ENCODE data around the gene ZNF74.
"Not testable (repeated sequence)": the region's sequence is repeated elsewhere in the genome, so short reads cannot be mapped to it uniquely, and the experiment has no call there.

ZNF74 gene

DNA sequence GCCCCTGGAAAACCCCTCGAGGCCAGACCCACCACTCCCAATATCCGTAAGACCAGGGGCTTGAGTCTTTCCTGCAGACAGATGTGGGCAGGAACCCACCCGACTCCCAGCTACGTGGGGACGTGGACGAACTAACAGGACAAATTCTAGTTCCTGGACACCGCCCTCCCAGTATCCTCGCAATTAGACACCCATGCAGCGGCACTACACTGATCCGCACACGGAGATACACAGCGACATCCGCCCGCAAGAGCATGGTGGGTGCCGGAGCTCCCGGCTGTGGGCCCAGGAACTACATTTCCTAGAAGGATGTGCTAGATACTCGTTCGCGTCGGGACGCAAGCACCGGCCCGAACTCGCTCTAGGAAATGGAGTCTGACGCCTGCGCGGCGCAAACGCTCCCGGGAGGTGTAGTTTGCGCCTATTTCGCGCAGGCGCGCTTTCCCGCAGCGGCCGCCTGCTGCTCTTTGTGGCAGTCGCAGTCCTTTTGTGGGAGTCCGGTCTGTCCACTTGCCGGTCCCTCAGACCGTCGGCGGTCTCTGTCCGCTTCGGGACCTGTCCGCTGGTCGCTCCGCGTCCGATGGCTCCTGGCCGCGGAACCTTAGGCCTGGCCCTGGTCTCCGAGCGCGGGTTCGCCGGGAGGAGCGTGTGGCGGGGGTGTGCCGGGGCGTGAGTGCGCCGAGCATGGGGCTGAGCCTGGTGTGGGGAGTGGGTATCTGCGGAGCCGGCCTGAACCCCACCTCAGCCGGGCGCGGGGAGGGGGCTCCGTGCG is at the start of gene ZNF74:
Gene ZNF74, plus strand, starts transcription at position 447 of the 772 bp plus-strand sequence. CDS start 478 bp downstream, outside the sequence.
- Histone ChIP-seq H3K27me3 (no peaks in the 10 kb centered on the region), H3K36me3 (peaks cover 0 to 5% (median 0%) of the 10 kb centered on the region in 11 experiments; a peak in 2 of 22 replicates), H3K9me3 (replicated peaks in 1 of 11) (peaks cover 4 to 7% (median 6%) of the 10 kb centered on the region in 11 experiments; a peak in 17 of 22 replicates), H3K4me3 (peak within 1 kb of the TSS; percentile 73 to 90 (median 80)), H4K20me1 (peaks cover 0 to 33% (median 16%) of the 10 kb centered on the region in 11 experiments; a peak in 8 of 22 replicates), H3K4me1 (peaks cover 32 to 48% (median 40%) of the 10 kb centered on the region in 10 experiments), H3K27ac (peak within 1 kb of the TSS; percentile 62 to 92 (median 81)), H3K4me2 (peak within 1 kb of the TSS; percentile 88 to 98 (median 91)), H3K9ac (peak within 1 kb of the TSS; percentile 81 to 93 (median 87))
- no peak for TF ChIP-seq Cebpa-rat (IDR thresholded peaks at IDR 0.05)

- not testable (repeated sequence) for H3K4me3 ChIP-seq; H3K27ac ChIP-seq; H4K20me1 ChIP-seq; H3K4me2 ChIP-seq; H3K27me3 ChIP-seq; H3K9me3 ChIP-seq (replicated peaks in 1 of 11); H3K4me1 ChIP-seq; H3K9ac ChIP-seq; H3K36me3 ChIP-seq
These were observed 47.4 kb upstream of the ZNF74 start for GRCh38 chr22:20346553-20346952.

DNA sequence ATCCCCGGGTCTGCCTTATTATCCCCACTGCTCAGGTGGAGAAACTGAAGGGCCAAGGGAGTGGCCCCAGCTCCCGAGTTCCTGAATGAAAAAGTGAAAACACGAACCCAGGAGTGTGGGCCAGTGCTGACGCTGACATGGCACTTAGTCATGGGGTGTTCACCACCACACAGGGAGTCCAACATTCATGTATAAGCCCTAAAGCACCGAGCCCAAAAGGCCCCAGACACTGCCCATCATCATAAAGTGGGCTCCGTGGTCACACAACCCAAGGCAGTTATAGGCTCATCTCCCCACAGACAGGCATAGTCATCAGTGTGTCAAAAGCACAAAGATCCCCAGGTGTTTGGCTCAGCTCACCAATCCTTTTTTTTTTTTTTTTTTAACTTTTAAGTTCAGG is 41.4 kb upstream of the ZNF74 start:
- H3K36me3 ChIP-seq, H3K4me3 ChIP-seq, H3K27ac ChIP-seq, H3K4me1 ChIP-seq, H4K20me1 ChIP-seq, H3K9ac ChIP-seq, H3K27me3 ChIP-seq: not testable (repeated sequence)
- peaks cover 0 to 36% (median 34%) of the 10 kb centered on the region in 11 experiments; a peak in 19 of 22 replicates for H3K9me3 ChIP-seq (replicated peaks in 1 of 11)
- H3K4me2 ChIP-seq, result peak overlapping the region in 10 of 11 experiments; percentile 10 to 45 (median 39); a peak in 9 of 22 replicates

DNA sequence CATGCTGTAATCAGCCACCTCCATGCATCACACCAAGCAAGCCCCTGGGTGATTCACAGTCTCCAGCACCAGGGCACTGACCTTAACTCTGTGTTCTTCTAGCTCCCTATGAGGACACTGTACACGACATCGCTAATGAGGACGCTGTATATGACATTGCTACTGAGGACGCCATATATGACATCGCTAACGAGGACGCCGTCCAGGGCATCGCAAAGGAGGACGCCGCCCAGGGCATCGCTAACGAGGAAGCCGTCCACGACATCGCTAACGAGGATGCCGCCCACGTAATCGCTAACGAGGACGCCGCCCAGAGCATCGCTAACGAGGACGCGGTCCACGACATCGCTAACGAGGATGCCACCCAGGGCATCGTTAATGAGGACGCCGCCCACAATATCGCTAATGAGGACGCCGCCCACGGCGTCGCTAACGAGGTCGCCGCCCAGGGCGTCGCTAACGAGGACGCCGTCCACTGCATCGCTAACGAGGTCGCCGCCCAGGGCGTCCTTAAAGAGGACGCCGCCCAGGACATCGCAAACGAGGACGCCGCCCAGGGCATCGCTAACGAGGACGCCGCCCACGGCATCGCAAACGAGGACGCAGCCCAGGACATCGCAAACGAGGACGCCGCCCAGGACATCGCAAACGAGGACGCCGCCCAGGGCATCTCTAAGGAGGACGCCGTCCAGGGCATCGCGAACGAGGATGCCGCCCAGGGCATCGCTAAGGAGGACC is 39.5 kb upstream of the ZNF74 start:
- Histone ChIP-seq H3K4me2 (no peak overlapping the region), H3K9me3 (replicated peaks in 1 of 11) (peaks cover 0 to 53% (median 50%) of the 10 kb centered on the region in 11 experiments; a peak in 19 of 22 replicates), H3K36me3 (no peaks in the 10 kb centered on the region; a peak in 1 of 22 replicates), H3K27ac (no peak overlapping the region), H3K4me1 (peaks cover 0 to 6% (median 4%) of the 10 kb centered on the region in 10 experiments; a peak in 13 of 20 replicates), H3K4me3 (no peak overlapping the region), H4K20me1 (no peaks in the 10 kb centered on the region), H3K27me3 (no peaks in the 10 kb centered on the region), H3K9ac (no peak overlapping the region)
- no peak for TF ChIP-seq Cebpa-rat (IDR thresholded peaks at IDR 0.05)

DNA sequence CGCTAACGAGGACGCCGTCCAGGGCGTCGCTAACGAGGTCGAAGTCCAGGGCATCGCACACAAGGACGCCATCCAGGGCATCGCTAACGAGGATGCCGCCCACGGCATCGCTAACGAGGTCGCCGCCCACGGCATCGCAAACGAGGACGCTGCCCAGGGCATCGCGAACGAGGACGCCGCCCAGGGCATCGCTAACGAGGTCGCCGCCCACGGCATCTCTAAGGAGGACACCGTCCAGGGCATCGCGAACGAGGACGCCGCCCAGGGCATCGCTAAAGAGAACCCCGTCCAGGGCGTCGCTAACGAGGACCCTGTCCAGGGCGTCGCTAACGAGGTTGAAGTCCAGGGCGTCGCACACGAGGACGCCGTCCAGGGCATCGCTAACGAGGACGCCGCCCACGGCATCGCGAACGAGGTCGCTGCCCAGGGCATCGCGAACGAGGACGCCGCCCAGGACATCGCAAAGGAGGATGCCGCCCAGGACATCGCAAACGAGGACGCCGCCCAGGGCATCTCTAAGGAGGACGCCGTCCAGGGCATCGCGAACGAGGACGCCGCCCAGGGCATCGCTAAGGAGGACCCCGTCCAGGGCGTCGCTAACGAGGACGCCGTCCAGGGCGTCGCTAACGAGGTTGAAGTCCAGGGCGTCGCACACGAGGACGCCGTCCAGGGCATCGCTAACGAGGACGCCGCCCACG is 37.9 kb upstream of the ZNF74 start:
- not testable (repeated sequence) for H3K4me3 ChIP-seq, H3K4me1 ChIP-seq, H3K9ac ChIP-seq

GRCh38 chr22:20356906-20357305 is 37.0 kb upstream of the ZNF74 start:
- not testable (repeated sequence) for H3K27ac ChIP-seq, H3K27me3 ChIP-seq, H3K4me3 ChIP-seq, H3K9ac ChIP-seq, H3K4me1 ChIP-seq, H3K4me2 ChIP-seq, H4K20me1 ChIP-seq, H3K36me3 ChIP-seq
- peaks cover 0 to 74% (median 65%) of the 10 kb centered on the region in 11 experiments; a peak in 19 of 22 replicates for H3K9me3 ChIP-seq (replicated peaks in 1 of 11)

More for the DNA sequence above, 37.9 kb upstream of the ZNF74 start:
- H4K20me1 ChIP-seq, H3K27me3 ChIP-seq, H3K4me2 ChIP-seq, H3K27ac ChIP-seq, H3K36me3 ChIP-seq: not testable (repeated sequence)
- peaks cover 0 to 67% (median 61%) of the 10 kb centered on the region in 11 experiments; a peak in 19 of 22 replicates for H3K9me3 ChIP-seq (replicated peaks in 1 of 11)

DNA sequence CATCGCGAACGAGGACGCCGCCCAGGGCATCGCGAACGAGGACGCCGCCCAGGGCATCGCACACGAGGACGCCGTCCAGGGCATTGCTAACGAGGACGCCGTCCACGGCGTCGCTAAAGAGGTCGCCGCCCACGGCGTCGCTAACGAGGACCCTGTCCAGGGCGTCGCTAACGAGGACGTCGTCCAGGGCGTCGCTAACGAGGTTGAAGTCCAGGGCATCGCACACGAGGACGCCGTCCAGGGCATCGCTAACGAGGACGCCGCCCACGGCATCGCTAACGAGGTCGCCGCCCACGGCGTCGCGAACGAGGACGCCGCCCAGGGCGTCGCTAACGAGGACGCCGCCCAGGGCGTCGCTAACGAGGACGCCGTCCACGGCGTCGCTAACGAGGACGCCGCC is 36.0 kb upstream of the ZNF74 start:
- H3K36me3 ChIP-seq, result not testable (repeated sequence)

DNA sequence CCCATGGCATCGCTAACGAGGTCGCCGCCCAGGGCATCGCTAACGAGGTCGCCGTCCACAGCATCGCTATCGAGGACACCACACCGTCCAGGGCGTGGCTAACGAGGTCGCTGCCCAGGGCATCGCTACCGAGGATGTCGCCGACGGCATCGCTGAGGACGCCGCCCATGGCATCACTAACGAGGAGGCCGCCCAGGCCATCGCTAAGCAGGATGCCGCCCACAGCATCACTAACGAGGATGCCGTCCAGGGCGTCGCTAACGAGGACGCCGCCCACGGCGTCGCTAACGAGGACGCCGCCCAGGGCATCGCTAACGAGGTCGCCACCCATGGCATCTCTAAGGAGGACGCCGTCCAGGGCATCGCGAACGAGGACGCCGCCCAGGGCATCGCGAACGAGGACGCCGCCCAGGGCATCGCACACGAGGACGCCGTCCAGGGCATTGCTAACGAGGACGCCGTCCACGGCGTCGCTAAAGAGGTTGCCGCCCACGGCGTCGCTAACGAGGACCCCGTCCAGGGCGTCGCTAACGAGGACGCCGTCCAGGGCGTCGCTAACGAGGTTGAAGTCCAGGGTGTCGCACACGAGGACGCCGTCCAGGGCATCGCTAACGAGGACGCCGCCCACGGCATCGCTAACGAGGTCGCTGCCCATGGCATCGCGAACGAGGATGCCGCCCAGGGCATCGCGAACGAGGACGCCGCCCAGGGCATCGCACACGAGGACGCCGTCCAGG is 35.3 kb upstream of the ZNF74 start:
- H4K20me1 ChIP-seq, H3K4me2 ChIP-seq, H3K36me3 ChIP-seq, H3K27me3 ChIP-seq, H3K9ac ChIP-seq, H3K27ac ChIP-seq, H3K4me3 ChIP-seq: not testable (repeated sequence)
- peaks cover 0 to 74% (median 65%) of the 10 kb centered on the region in 11 experiments; a peak in 19 of 22 replicates for H3K9me3 ChIP-seq (replicated peaks in 1 of 11)
- H3K4me1 ChIP-seq, result peaks cover 12 to 14% (median 13%) of the 10 kb centered on the region in 10 experiments

More for the DNA sequence above, 36.0 kb upstream of the ZNF74 start:
- H3K4me1 ChIP-seq, H4K20me1 ChIP-seq, H3K4me3 ChIP-seq, H3K4me2 ChIP-seq, H3K27me3 ChIP-seq, H3K9ac ChIP-seq, H3K27ac ChIP-seq: not testable (repeated sequence)
- H3K9me3 ChIP-seq (replicated peaks in 1 of 11), result peaks cover 0 to 74% (median 65%) of the 10 kb centered on the region in 11 experiments; a peak in 19 of 22 replicates

DNA sequence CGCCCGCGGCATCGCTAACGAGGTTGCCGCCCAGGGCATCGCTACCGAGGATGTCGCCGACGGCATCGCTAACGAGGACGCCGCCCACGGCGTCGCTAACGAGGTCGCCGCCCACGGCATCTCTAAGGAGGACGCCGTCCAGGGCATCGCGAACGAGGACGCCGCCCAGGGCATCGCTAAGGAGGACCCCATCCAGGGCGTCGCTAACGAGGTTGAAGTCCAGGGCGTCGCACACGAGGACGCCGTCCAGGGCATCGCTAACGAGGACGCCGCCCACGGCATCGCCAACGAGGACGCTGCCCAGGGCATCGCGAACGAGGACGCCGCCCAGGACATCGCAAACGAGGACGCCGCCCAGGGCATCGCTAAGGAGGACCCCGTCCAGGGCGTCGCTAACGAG is 33.7 kb upstream of the ZNF74 start:
- peaks cover 0 to 61% (median 54%) of the 10 kb centered on the region in 11 experiments; a peak in 19 of 22 replicates for H3K9me3 ChIP-seq (replicated peaks in 1 of 11)
- H3K27me3 ChIP-seq, H4K20me1 ChIP-seq, H3K36me3 ChIP-seq, H3K4me2 ChIP-seq, H3K27ac ChIP-seq, H3K4me3 ChIP-seq, H3K9ac ChIP-seq: not testable (repeated sequence)
- peaks cover 26 to 29% (median 28%) of the 10 kb centered on the region in 10 experiments for H3K4me1 ChIP-seq

DNA sequence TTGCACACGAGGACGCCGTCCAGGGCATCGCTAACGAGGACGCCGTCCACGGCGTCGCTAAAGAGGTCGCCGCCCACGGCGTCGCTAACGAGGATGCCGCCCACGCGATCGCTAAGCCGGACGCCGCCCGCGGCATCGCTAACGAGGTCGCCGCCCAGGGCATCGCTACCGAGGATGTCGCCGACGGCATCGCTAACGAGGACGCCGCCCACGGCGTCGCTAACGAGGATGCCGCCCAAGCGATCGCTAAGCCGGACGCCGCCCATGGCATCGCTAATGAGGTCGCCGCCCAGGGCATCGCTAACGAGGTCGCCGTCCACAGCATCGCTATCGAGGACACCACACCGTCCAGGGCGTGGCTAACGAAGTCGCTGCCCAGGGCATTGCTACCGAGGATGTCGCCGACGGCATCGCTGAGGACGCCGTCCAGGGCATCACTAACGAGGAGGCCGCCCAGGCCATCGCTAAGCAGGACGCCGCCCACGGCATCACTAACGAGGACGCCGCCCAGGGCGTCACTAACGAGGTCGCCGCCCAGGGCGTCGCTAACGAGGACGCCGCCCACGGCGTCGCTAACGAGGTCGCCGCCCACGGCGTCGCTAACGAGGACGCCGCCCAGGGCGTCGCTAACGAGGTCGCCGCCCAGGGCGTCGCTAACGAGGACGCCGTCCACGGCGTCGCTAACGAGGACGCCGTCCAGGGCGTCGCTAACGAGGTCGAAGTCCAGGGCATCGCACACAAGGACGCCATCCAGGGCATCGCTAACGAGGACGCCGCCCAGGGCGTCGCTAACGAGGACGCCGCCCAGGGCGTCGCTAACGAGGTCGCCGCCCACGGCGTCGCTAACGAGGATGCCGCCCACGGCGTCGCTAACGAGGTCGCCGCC is 32.8 kb upstream of the ZNF74 start:
- H4K20me1 ChIP-seq, H3K4me3 ChIP-seq, H3K4me2 ChIP-seq, H3K9ac ChIP-seq, H3K27me3 ChIP-seq, H3K27ac ChIP-seq, H3K36me3 ChIP-seq: not testable (repeated sequence)
- Histone ChIP-seq H3K9me3 (replicated peaks in 1 of 11) (peaks cover 0 to 53% (median 47%) of the 10 kb centered on the region in 11 experiments; a peak in 19 of 22 replicates), H3K4me1 (peaks cover 29 to 35% (median 31%) of the 10 kb centered on the region in 10 experiments)

DNA sequence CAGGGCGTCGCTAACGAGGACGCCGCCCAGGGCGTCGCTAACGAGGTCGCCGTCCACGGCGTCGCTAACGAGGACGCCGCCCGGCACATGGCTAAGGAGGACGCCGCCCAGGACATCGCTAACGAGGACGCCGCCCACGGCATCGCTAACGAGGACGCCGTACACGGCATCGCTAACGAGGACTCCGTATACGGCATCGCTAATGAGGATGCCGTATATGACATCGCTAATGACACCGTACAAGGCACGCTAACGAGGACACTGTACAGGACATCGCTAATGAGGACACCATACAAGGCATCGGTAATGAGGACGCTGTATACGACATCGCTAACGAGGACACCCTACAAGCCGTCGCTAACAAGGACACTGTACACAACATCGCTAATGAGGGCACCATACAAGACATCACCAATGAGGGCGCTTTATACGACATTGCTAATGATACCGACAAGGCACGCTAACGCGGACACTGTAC is 32.2 kb upstream of the ZNF74 start:
- not testable (repeated sequence) for H3K36me3 ChIP-seq, H4K20me1 ChIP-seq, H3K4me3 ChIP-seq, H3K27me3 ChIP-seq, H3K27ac ChIP-seq, H3K9ac ChIP-seq
- Histone ChIP-seq H3K4me1 (peaks cover 31 to 39% (median 32%) of the 10 kb centered on the region in 10 experiments), H3K4me2 (peak overlapping the region in 1 of 11 experiments; percentile 5; a peak in 1 of 22 replicates), H3K9me3 (replicated peaks in 1 of 11) (peaks cover 0 to 46% (median 40%) of the 10 kb centered on the region in 11 experiments; a peak in 19 of 22 replicates)

All from BLaER1 treated with 17β-estradiol and CSF1 and Interleukin-3, amounts not matched to agents 10 nM and 100 nM (cell line).